Gastrocnemius medialis (tissue), 4 donors: Measurements from ENCODE around the gene ADORA2A. TPM values are rescaled to one million over a fixed set of nuclear protein-coding genes. Genes with fewer than 3 reads are reported as not detected.

Experiments used
- ATAC-seq, 2 donors: fragments of 150-250 bp; one replicate each; pipeline ENCODE4 v1.9.1; 2016
- DNase-seq, 2 donors: peaks; one replicate each; pipeline ENCODE4 v3.0.0-alpha.2; 2019
- H3K27ac ChIP-seq, 4 donors: fragments of 200-600 bp; sonication (generic); 1 replicate in 1 of 4; 2 replicates in 3 of 4; pipeline ENCODE4 v1.5.1; 2016 to 2018; ENCODE audit warnings: mild to moderate bottlenecking in 2 of 4, moderate library complexity in 1 of 4
- H3K27me3 ChIP-seq, 3 donors: fragments of 200-600 bp; sonication (generic) in 2 of 3; 1 replicate in 1 of 3; 2 replicates in 2 of 3; pipeline versions ENCODE4 v1.5.1 to v1.6.0; 2016 to 2019; ENCODE audit warnings: mild to moderate bottlenecking in 1 of 3, moderate library complexity in 1 of 3
- H3K36me3 ChIP-seq, 2 donors: fragments of 200-600 bp; sonication (generic) in 1 of 2; one replicate each; pipeline ENCODE4 v1.5.1; 2017 to 2018
- H3K4me1 ChIP-seq, 2 donors: fragments of 200-600 bp; sonication (generic) in 1 of 2; one replicate each; pipeline ENCODE4 v1.5.1; 2016 to 2017; ENCODE audit warnings: mild to moderate bottlenecking in 2 of 2
- H3K4me3 ChIP-seq, 4 donors: fragments of 200-600 bp; sonication (generic) in 3 of 4; 1 replicate in 1 of 4; 2 replicates in 3 of 4; pipeline ENCODE4 v1.5.1; 2016 to 2019; ENCODE audit warnings: mild to moderate bottlenecking in 2 of 4
- H3K9me3 ChIP-seq, 3 donors: fragments of 200-600 bp; sonication (generic) in 2 of 3; 1 replicate in 1 of 3; 2 replicates in 2 of 3; pipeline ENCODE4 v1.5.1; 2016 to 2019
- POLR2A ChIP-seq, 2 donors: fragments of 450-650 bp; IDR thresholded peaks; one replicate each; pipeline ENCODE4 v1.6.1; 2017; ENCODE audit warnings: antibody characterized with exemption in 2 of 2, mild to moderate bottlenecking in 2 of 2, moderate library complexity in 2 of 2
- in situ Hi-C, 4 donors: fragments of 200-750 bp; cut with MboI; loops; one replicate each; pipeline versions ENCODE4 v1.15.0 to v1.8.0; 2017; ENCODE audit warnings: low sequenced_read_pairs in 4 of 4
- intact Hi-C: fragments of 100-400 bp; cut with DNase I; formaldehyde crosslinking; loops from one replicate; pipeline ENCODE4 v1.15.1; 2023; ENCODE audit warnings: low total_unique reads
- total RNA-seq, 4 donors: library from RNA; depleted of rRNA; stranded (reverse); fragments of >200 nt; gene quantifications; one replicate each; pipeline versions ENCODE4 v1.1.0 to v1.2.3, GENCODE V29; 2016
- TF ChIP-seq, protein P1 (sequence below), 5 experiments: fragments of 450-650 bp in 3 of 5; fragments of 200-600 bp in 2 of 5; sonication (generic) in 2 of 5; IDR thresholded peaks in 4 of 5; conservative IDR thresholded peaks in 1 of 5; 1 replicate in 4 of 5; 2 replicates in 1 of 5; pipeline ENCODE4 v1.5.1; 2016 to 2019; ENCODE audit warnings: antibody characterized with exemption in 5 of 5, mild to moderate bottlenecking in 3 of 5, moderate library complexity in 3 of 5

Gene ADORA2A
- total RNA-seq, 4 donors from 2014 or later, result 0.39 to 3.6 (median 1.2) TPM

GRCh38 chr22:24428751-24429410, 1.5 kb downstream of the ADORA2A start:
- intact Hi-C loops (no loop called here), in situ Hi-C loops (loop anchor here in 2 of 4 donors (10.0 to 25.0 kb wide), 2 partner anchors 96 to 333 kb away; partner anchors contain the start of gene PIWIL3 (in 1 of the 2))
- H3K4me3 ChIP-seq, result no peak overlapping the region
- H3K36me3 ChIP-seq, result no peaks in the 10 kb centered on the region
- peaks cover 4 to 10% (median 6%) of the 10 kb centered on the region in 3 donors for H3K27me3 ChIP-seq
- H3K27ac ChIP-seq, result peak overlapping the region in 1 of 4 donors; percentile 7
- DNase-seq (no peak), ATAC-seq (no peak)
- H3K4me1 ChIP-seq, result peaks cover 15 to 19% of the 10 kb centered on the region in 2 donors
- H3K9me3 ChIP-seq, result no peaks in the 10 kb centered on the region
- TF ChIP-seq, protein P1, sequence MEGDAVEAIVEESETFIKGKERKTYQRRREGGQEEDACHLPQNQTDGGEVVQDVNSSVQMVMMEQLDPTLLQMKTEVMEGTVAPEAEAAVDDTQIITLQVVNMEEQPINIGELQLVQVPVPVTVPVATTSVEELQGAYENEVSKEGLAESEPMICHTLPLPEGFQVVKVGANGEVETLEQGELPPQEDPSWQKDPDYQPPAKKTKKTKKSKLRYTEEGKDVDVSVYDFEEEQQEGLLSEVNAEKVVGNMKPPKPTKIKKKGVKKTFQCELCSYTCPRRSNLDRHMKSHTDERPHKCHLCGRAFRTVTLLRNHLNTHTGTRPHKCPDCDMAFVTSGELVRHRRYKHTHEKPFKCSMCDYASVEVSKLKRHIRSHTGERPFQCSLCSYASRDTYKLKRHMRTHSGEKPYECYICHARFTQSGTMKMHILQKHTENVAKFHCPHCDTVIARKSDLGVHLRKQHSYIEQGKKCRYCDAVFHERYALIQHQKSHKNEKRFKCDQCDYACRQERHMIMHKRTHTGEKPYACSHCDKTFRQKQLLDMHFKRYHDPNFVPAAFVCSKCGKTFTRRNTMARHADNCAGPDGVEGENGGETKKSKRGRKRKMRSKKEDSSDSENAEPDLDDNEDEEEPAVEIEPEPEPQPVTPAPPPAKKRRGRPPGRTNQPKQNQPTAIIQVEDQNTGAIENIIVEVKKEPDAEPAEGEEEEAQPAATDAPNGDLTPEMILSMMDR (IDR thresholded peaks at IDR 0.05 in 4 of 5, conservative IDR thresholded peaks at IDR 0.05 in 1 of 5), result no peak
- TF ChIP-seq POLR2A (IDR thresholded peaks at IDR 0.05), result no peak

DNA sequence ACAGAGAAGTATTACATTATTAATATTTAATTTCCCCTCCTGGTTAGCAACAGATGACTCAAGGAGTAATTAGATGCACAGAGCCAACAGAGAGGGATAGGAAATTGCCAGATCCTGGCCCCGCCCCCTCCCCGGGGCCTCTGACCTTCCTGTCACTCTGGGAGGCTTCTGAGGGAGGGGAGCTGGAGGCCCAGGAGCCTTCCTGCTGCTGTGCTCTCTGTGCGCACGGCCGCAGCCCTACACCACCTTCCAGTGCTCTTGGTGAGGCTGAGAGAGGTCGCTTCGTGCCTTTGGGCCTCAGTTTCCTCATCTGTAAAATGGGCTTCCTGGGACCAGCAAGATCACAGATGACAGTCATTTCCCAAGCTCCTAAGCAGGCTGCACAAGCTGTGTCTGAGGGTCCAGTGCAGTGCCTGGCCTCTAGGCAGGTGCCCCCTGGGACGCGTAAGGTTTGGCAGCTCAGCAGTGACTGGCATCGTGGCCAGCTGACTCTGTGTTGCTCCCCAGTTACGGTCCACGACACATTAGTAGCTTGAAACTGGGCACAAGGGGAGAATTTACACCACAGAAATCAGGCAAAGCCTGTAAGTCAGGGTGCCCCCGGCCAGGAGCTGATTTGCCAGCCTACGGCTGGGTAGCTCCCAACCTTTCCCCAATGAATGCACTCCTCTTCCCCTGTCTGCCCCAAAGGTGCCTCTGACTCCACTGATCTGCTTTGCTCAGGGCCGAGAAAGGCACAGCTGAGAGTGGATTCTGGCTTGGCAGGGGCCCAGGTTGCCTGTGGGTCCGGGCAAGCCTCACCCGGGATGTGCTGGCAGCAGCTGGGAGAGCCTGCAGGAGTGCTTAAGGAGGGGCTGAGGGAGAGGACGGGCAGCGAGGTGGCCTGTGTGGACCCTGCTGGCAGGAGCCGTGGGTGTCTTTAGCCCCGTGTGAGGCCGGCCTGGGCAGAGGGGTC, 2.3 kb downstream of the ADORA2A start:
- in situ Hi-C loops, result loop anchor here (10.0 to 25.0 kb wide), 4 partner anchors 75 to 333 kb away; partner anchors contain the start of gene PIWIL3 (in 1 of the 4)
- Histone ChIP-seq H3K27me3 (peaks cover 0 to 3% (median 0%) of the 10 kb centered on the region in 3 donors), H3K27ac (peak overlapping the region in 1 of 4 donors; percentile 7), H3K4me1 (peaks cover 23 to 26% of the 10 kb centered on the region in 2 donors), H3K4me3 (no peak overlapping the region), H3K9me3 (no peaks in the 10 kb centered on the region), H3K36me3 (no peaks in the 10 kb centered on the region)
- TF ChIP-seq, protein P1 (IDR thresholded peaks at IDR 0.05 in 4 of 5, conservative IDR thresholded peaks at IDR 0.05 in 1 of 5), result no peak
- no peak for TF ChIP-seq POLR2A (IDR thresholded peaks at IDR 0.05)
- DNase-seq (no peak), ATAC-seq (no peak)
- intact Hi-C loops, result no loop called here

DNA sequence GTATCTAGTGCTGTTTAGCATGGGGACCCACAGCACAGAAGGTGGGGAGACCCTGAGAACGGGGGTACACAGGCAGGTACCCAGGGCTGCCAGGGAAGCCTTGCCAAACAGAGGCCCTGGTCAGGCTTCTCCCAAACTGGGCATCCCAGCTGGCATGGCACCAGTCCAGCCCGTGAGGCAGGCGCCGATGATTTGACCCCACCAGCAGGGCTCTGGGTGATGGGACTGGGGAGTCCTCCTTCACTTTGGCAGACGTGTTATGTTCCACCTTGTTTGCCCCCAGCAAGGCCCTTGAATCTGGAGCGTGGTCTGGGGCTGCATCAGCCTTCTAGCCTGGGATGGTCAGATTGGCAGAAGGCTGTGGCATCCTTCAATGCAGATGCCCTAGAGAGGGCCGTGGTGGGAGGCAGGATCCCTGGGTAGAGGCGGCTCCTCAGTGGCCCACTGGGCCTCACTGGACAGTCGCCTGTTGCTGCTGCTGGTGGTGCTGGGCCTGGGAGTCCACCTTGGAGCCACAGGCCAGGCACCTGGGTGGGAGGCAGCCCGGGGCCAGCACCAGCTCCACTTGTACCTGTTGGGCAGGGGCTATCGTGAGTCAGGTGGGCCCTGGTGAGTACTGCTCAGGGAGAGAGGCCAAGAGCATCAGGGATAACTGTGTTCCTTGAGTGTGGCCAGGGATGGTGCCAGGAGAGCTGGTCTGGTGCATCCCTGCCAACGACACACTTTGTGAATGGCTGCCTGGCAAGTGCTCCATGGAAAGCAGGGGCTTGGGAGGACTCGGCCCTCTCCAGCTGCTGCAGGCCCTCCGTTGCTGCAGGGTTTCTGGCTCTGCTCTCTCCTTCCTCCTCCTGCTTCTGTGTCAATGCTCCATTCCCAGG, 3.3 kb downstream of the ADORA2A start:
- Histone ChIP-seq H3K27ac (peak overlapping the region in 1 of 4 donors; percentile 18), H3K4me1 (peaks cover 30 to 31% of the 10 kb centered on the region in 2 donors), H3K9me3 (no peaks in the 10 kb centered on the region), H3K27me3 (no peaks in the 10 kb centered on the region), H3K4me3 (no peak overlapping the region), H3K36me3 (no peaks in the 10 kb centered on the region)
- DNase-seq, result no peak
- in situ Hi-C loops, result loop anchor here in 3 of 4 donors (10.0 to 25.0 kb wide), 3 partner anchors 74 to 332 kb away; partner anchors contain the start of gene PIWIL3 (in 1 of the 3)
- no peak for ATAC-seq
- TF ChIP-seq POLR2A (IDR thresholded peaks at IDR 0.05), result no peak
- TF ChIP-seq, protein P1 (IDR thresholded peaks at IDR 0.05 in 4 of 5, conservative IDR thresholded peaks at IDR 0.05 in 1 of 5), result no peak
- intact Hi-C loops, result no loop called here
